ENCODE results near the gene BOLL.
"Not testable (repeated sequence)": the region's sequence is repeated elsewhere in the genome, so short reads cannot be mapped to it uniquely, and the experiment has no call there.

BOLL gene

GRCh38 chr2:197740200-197740599, 44.9 kb downstream of the BOLL start:
- no peaks in the 10 kb centered on the region for H3K9me3 ChIP-seq (ENCODE audit: control insufficient read depth, low read length)

GRCh38 chr2:197728555-197729544, 56.3 kb downstream of the BOLL start:
- DNase-seq; H3K36me3 ChIP-seq (ENCODE audit: control insufficient read depth, insufficient read depth, low read length); H3K27ac ChIP-seq (ENCODE audit: insufficient read depth, low read length, poor library complexity, severe bottlenecking); H3K4me1 ChIP-seq (ENCODE audit: control insufficient read depth, insufficient read depth, low read length, poor library complexity, severe bottlenecking); H3K27me3 ChIP-seq (replicated peaks; ENCODE audit: control insufficient read depth, insufficient read depth, low read length, poor library complexity, severe bottlenecking); H3K9me3 ChIP-seq (ENCODE audit: control insufficient read depth, low read length); H3K4me3 ChIP-seq (ENCODE audit: insufficient read depth, low read depth, low read length, poor library complexity, severe bottlenecking): not testable (repeated sequence)

More at GRCh38 chr2:197740200-197740599, 44.9 kb downstream of the BOLL start:
- no peaks in the 10 kb centered on the region for H3K27me3 ChIP-seq (replicated peaks; ENCODE audit: control insufficient read depth, insufficient read depth, low read length, poor library complexity, severe bottlenecking)
- H3K4me1 ChIP-seq (ENCODE audit: control insufficient read depth, insufficient read depth, low read length, poor library complexity, severe bottlenecking), result no peaks in the 10 kb centered on the region
- no peaks in the 10 kb centered on the region for H3K36me3 ChIP-seq (ENCODE audit: control insufficient read depth, insufficient read depth, low read length)
- H3K4me3 ChIP-seq (ENCODE audit: insufficient read depth, low read depth, low read length, poor library complexity, severe bottlenecking), result no peak overlapping the region
- H3K27ac ChIP-seq (ENCODE audit: insufficient read depth, low read length, poor library complexity, severe bottlenecking), result no peak overlapping the region
- DNase-seq, result no peak

DNA sequence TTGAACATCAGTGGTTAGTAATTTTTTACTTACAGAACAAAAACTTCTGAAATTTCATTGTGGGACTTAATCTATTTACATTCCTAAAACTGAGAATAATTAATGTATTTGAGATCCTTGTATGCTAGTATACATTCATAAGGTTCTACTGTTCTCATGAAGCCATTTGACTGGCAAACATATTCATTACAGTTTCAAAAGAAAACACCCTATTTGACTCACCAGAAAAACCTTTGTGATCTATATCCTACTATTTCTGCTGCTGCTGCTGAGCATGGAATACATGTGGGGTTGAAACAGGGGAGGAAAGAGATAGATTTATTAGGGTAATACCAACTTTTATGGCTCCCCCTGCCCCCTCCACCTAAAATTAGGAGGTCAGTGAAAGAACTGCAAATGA, 58.1 kb downstream of the BOLL start:
- Histone ChIP-seq H3K4me1 (ENCODE audit: control insufficient read depth, insufficient read depth, low read length, poor library complexity, severe bottlenecking) (no peaks in the 10 kb centered on the region), H3K36me3 (ENCODE audit: control insufficient read depth, insufficient read depth, low read length) (no peaks in the 10 kb centered on the region), H3K27me3 (replicated peaks; ENCODE audit: control insufficient read depth, insufficient read depth, low read length, poor library complexity, severe bottlenecking) (no peaks in the 10 kb centered on the region), H3K4me3 (ENCODE audit: insufficient read depth, low read depth, low read length, poor library complexity, severe bottlenecking) (no peak overlapping the region), H3K9me3 (ENCODE audit: control insufficient read depth, low read length) (no peaks in the 10 kb centered on the region), H3K27ac (ENCODE audit: insufficient read depth, low read length, poor library complexity, severe bottlenecking) (no peak overlapping the region)
- DNase-seq, result no peak

DNA sequence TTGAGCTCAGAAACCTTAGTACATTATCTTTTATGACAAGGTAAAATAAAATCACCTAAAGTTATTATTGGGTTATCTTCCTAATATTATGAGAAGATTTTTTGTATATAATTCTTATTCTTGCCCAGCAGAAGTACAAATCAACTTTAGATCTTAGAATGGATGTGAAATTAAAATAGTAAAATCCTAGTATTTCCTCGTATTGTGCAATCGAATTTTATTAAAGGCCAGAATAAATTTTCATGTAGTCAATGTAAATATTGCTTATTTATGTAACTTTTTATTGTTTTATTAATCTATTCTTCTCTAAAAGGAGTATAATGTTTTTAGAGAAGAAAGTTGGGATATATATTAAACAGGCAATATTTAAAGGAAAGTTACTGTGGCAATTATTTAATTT, 67.3 kb downstream of the BOLL start:
- Histone ChIP-seq H3K27me3 (replicated peaks; ENCODE audit: control insufficient read depth, insufficient read depth, low read length, poor library complexity, severe bottlenecking) (no peaks in the 10 kb centered on the region), H3K9me3 (ENCODE audit: control insufficient read depth, low read length) (no peaks in the 10 kb centered on the region), H3K4me3 (ENCODE audit: insufficient read depth, low read depth, low read length, poor library complexity, severe bottlenecking) (no peak overlapping the region), H3K27ac (ENCODE audit: insufficient read depth, low read length, poor library complexity, severe bottlenecking) (no peak overlapping the region), H3K4me1 (ENCODE audit: control insufficient read depth, insufficient read depth, low read length, poor library complexity, severe bottlenecking) (no peaks in the 10 kb centered on the region), H3K36me3 (ENCODE audit: control insufficient read depth, insufficient read depth, low read length) (no peaks in the 10 kb centered on the region)
- DNase-seq, result no peak

DNA sequence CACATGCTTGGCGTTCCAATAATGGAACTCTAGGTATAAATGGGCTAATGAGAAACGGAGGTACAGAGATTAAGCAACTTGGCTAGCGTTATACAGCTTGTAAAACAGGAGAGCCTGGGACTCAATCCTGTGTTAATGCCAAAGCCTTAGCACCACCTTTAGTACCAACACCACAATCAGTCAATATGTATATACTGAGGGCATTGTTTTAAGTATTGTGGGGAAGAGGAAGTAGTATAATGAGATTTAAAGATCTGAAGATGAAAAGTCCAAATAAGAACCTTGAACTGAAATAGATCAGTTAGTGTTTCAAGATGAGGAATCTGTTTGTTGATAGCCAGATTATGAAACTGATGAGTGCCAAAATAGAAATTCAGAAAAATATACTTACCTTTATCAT, 71.8 kb downstream of the BOLL start:
- DNase-seq, result no peak

GRCh38 chr2:197711578-197711977, 73.5 kb downstream of the BOLL start:
- no peak for DNase-seq
- Histone ChIP-seq H3K4me1 (ENCODE audit: control insufficient read depth, insufficient read depth, low read length, poor library complexity, severe bottlenecking) (peaks cover 19% of the 10 kb centered on the region), H3K27me3 (replicated peaks; ENCODE audit: control insufficient read depth, insufficient read depth, low read length, poor library complexity, severe bottlenecking) (no peaks in the 10 kb centered on the region), H3K9me3 (ENCODE audit: control insufficient read depth, low read length) (no peaks in the 10 kb centered on the region), H3K27ac (ENCODE audit: insufficient read depth, low read length, poor library complexity, severe bottlenecking) (no peak overlapping the region), H3K4me3 (ENCODE audit: insufficient read depth, low read depth, low read length, poor library complexity, severe bottlenecking) (no peak overlapping the region), H3K36me3 (ENCODE audit: control insufficient read depth, insufficient read depth, low read length) (peaks cover 8% of the 10 kb centered on the region)

More for the DNA sequence above, 71.8 kb downstream of the BOLL start:
- Histone ChIP-seq H3K36me3 (ENCODE audit: control insufficient read depth, insufficient read depth, low read length) (peaks cover 8% of the 10 kb centered on the region), H3K9me3 (ENCODE audit: control insufficient read depth, low read length) (no peaks in the 10 kb centered on the region), H3K4me1 (ENCODE audit: control insufficient read depth, insufficient read depth, low read length, poor library complexity, severe bottlenecking) (peaks cover 6% of the 10 kb centered on the region), H3K27me3 (replicated peaks; ENCODE audit: control insufficient read depth, insufficient read depth, low read length, poor library complexity, severe bottlenecking) (no peaks in the 10 kb centered on the region), H3K4me3 (ENCODE audit: insufficient read depth, low read depth, low read length, poor library complexity, severe bottlenecking) (no peak overlapping the region), H3K27ac (ENCODE audit: insufficient read depth, low read length, poor library complexity, severe bottlenecking) (no peak overlapping the region)

- no peak for DNase-seq
- H3K4me3 ChIP-seq (ENCODE audit: insufficient read depth, low read depth, low read length, poor library complexity, severe bottlenecking), result no peak overlapping the region
Observed at GRCh38 chr2:197710424-197711042, 74.6 kb downstream of the BOLL start.

GRCh38 chr2:197709140-197709539, 76.0 kb downstream of the BOLL start:
- H3K4me3 ChIP-seq (ENCODE audit: insufficient read depth, low read depth, low read length, poor library complexity, severe bottlenecking); H3K27ac ChIP-seq (ENCODE audit: insufficient read depth, low read length, poor library complexity, severe bottlenecking); H3K27me3 ChIP-seq (replicated peaks; ENCODE audit: control insufficient read depth, insufficient read depth, low read length, poor library complexity, severe bottlenecking); H3K9me3 ChIP-seq (ENCODE audit: control insufficient read depth, low read length); DNase-seq: not testable (repeated sequence)
- H3K4me1 ChIP-seq (ENCODE audit: control insufficient read depth, insufficient read depth, low read length, poor library complexity, severe bottlenecking), result peaks cover 29% of the 10 kb centered on the region
- peaks cover 11% of the 10 kb centered on the region for H3K36me3 ChIP-seq (ENCODE audit: control insufficient read depth, insufficient read depth, low read length)

More at GRCh38 chr2:197710424-197711042, 74.6 kb downstream of the BOLL start:
- H3K27me3 ChIP-seq (replicated peaks; ENCODE audit: control insufficient read depth, insufficient read depth, low read length, poor library complexity, severe bottlenecking), result no peaks in the 10 kb centered on the region
- H3K4me1 ChIP-seq (ENCODE audit: control insufficient read depth, insufficient read depth, low read length, poor library complexity, severe bottlenecking), result peaks cover 29% of the 10 kb centered on the region
- H3K27ac ChIP-seq (ENCODE audit: insufficient read depth, low read length, poor library complexity, severe bottlenecking), result no peak overlapping the region
- H3K36me3 ChIP-seq (ENCODE audit: control insufficient read depth, insufficient read depth, low read length), result peaks cover 8% of the 10 kb centered on the region
- H3K9me3 ChIP-seq (ENCODE audit: control insufficient read depth, low read length), result no peaks in the 10 kb centered on the region

DNA sequence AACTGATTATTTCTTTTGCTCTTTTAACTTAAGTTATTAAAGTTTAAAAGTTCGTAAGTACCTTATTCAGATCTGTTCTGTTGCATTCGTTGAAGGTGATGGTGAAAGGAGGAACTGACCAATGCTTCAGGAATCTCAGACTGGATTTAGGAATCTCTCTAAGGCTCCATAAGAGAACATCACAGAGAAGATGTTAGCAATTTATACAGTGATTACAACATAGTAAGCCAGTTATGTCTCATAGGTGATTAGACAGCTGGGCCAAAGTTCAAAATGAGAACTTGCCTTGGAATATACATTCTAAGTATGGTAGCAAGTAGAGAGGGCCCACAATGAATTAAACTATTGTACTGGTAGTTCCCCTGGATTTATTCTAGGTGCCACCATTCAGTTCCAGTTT, 76.8 kb downstream of the BOLL start:
- Histone ChIP-seq H3K27ac (ENCODE audit: insufficient read depth, low read length, poor library complexity, severe bottlenecking) (no peak overlapping the region), H3K4me1 (ENCODE audit: control insufficient read depth, insufficient read depth, low read length, poor library complexity, severe bottlenecking) (peaks cover 29% of the 10 kb centered on the region), H3K27me3 (replicated peaks; ENCODE audit: control insufficient read depth, insufficient read depth, low read length, poor library complexity, severe bottlenecking) (no peaks in the 10 kb centered on the region), H3K36me3 (ENCODE audit: control insufficient read depth, insufficient read depth, low read length) (peaks cover 11% of the 10 kb centered on the region), H3K9me3 (ENCODE audit: control insufficient read depth, low read length) (no peaks in the 10 kb centered on the region), H3K4me3 (ENCODE audit: insufficient read depth, low read depth, low read length, poor library complexity, severe bottlenecking) (no peak overlapping the region)
- DNase-seq, result no peak

Data from effector memory CD4-positive, alpha-beta T cell (primary cell).